B cell (primary cell): ENCODE data around the gene CARMIL1. TPM values are rescaled to one million over a fixed set of nuclear protein-coding genes. Genes with fewer than 3 reads are reported as not detected.
A peak's percentile ranks its signal among the peaks of the same experiment; 100 is the strongest.

ENCODE experiments used
- ATAC-seq: fragments of 200-7000 bp; cut with Tn5 transposase; one replicate; pipeline ENCODE4 v1.10.0; 2021; ENCODE audit warnings: low read depth, mild to moderate bottlenecking, moderate number of reproducible peaks, moderate library complexity
- CTCF ChIA-PET: fragments of 350-600 bp; sonication (Branson Sonifier 250); formaldehyde crosslinking; loops from one replicate; lab custom pipeline; 2021; ENCODE audit warnings: antibody characterized with exemption, inconsistent platforms; lab: Charles Lee
- POLR2A ChIA-PET: fragments of 350-600 bp; sonication (Branson Sonifier 250); formaldehyde crosslinking; loops from one replicate; lab custom pipeline; 2021; ENCODE audit warnings: antibody characterized with exemption; lab: Charles Lee
- DNase-seq: peaks from one replicate; pipeline ENCODE4 v3.0.0; 2013
- H2AFZ ChIP-seq: 2 replicates; pipeline ENCODE4 v1.6.1; 2012; ENCODE audit warnings: mild to moderate bottlenecking, low read depth, low read length; ENCODE audit not compliant: insufficient read depth, poor library complexity, severe bottlenecking
- H3K27ac ChIP-seq, 2 donors: 1 replicate in 1 of 2; 2 replicates in 1 of 2; pipeline ENCODE4 v1.5.1; 2012 to 2013; ENCODE audit warnings: low read length in 2 of 2, mild to moderate bottlenecking in 2 of 2, moderate library complexity in 1 of 2
- H3K27me3 ChIP-seq, 4 experiments: fragments of 200-600 bp in 1 of 4; sonication (generic) in 1 of 4; replicated peaks in 1 of 4; 1 replicate in 2 of 4; 2 replicates in 2 of 4; pipeline versions ENCODE4 v1.6.1 to v1.7.0; 2013 to 2016; ENCODE audit warnings: low read length in 3 of 4, mild to moderate bottlenecking in 2 of 4, mixed read lengths in 1 of 4, moderate library complexity in 1 of 4; ENCODE audit not compliant: insufficient read depth in 4 of 4, control insufficient read depth in 3 of 4; ENCODE audit errors: control extremely low read depth in 1 of 4
- H3K36me3 ChIP-seq, 2 experiments: replicated peaks in 1 of 2; 1 replicate in 1 of 2; 2 replicates in 1 of 2; pipeline versions ENCODE4 v1.6.1 to v1.7.1; 2013; ENCODE audit warnings: low read length in 1 of 2; ENCODE audit not compliant: insufficient read depth in 2 of 2, control insufficient read depth in 1 of 2; ENCODE audit errors: control extremely low read depth in 1 of 2, extremely low read depth in 1 of 2
- H3K4me1 ChIP-seq, 2 donors: fragments of 200-600 bp in 1 of 2; sonication (generic) in 1 of 2; 1 replicate in 1 of 2; 2 replicates in 1 of 2; pipeline versions ENCODE4 v1.5.1 to v1.6.1; 2013 to 2017; ENCODE audit warnings: low read length in 2 of 2; ENCODE audit not compliant: control insufficient read depth in 2 of 2, insufficient read depth in 2 of 2
- H3K4me2 ChIP-seq: replicated peaks from 2 replicates; pipeline ENCODE3; 2012; ENCODE audit warnings: mild to moderate bottlenecking, low read depth, low read length; ENCODE audit not compliant: poor library complexity, severe bottlenecking
- H3K4me3 ChIP-seq, 5 experiments: fragments of 200-600 bp in 1 of 5; sonication (generic) in 1 of 5; 1 replicate in 3 of 5; 2 replicates in 2 of 5; pipeline versions ENCODE4 v1.5.1 to v1.7.0; 2011 to 2016; ENCODE audit warnings: low read length in 4 of 5, mild to moderate bottlenecking in 4 of 5, low read depth in 2 of 5, control low read depth in 1 of 5, moderate library complexity in 1 of 5; ENCODE audit not compliant: insufficient read depth in 1 of 5; ENCODE audit errors: control extremely low read depth in 1 of 5, extremely low read depth in 1 of 5
- H3K79me2 ChIP-seq: fragments of 200-600 bp; sonication (generic); one replicate; pipeline ENCODE4 v1.6.0; 2016; ENCODE audit warnings: low read length; ENCODE audit not compliant: control insufficient read depth, insufficient read depth
- H3K9ac ChIP-seq: fragments of 200-600 bp; sonication (generic); 2 replicates; pipeline ENCODE4 v1.6.1; 2017; ENCODE audit warnings: mild to moderate bottlenecking, low read length, moderate library complexity
- H3K9me3 ChIP-seq, 3 donors: one replicate each; pipeline versions ENCODE4 v1.6.1 to v1.7.1; 2013; ENCODE audit warnings: low read length in 2 of 3; ENCODE audit not compliant: control insufficient read depth in 2 of 3, insufficient read depth in 1 of 3; ENCODE audit errors: control extremely low read depth in 1 of 3
- H4K20me1 ChIP-seq: 2 replicates; pipeline ENCODE4 v1.6.0; 2012; ENCODE audit warnings: mild to moderate bottlenecking, low read length; ENCODE audit not compliant: insufficient read depth, control insufficient read depth, poor library complexity, severe bottlenecking
- H3K27ac Mint-ChIP-seq: one replicate; pipeline ENCODE4 v1.8.0; 2021; ENCODE audit warnings: mixed read lengths
- H3K27me3 Mint-ChIP-seq: one replicate; pipeline ENCODE4 v1.8.0; 2021; ENCODE audit warnings: mixed read lengths
- H3K4me1 Mint-ChIP-seq: one replicate; pipeline ENCODE4 v1.8.0; 2021; ENCODE audit warnings: mixed read lengths
- H3K4me3 Mint-ChIP-seq: one replicate; pipeline ENCODE4 v1.8.0; 2021; ENCODE audit warnings: mixed read lengths
- H3K9me3 Mint-ChIP-seq: one replicate; pipeline ENCODE4 v1.8.0; 2022; ENCODE audit warnings: mixed read lengths; ENCODE audit not compliant: insufficient read depth
- CTCF ChIP-seq: fragments of 200-600 bp; IDR thresholded peaks from one replicate; pipeline ENCODE4 v1.8.0; 2022; ENCODE audit warnings: antibody characterized with exemption, mild to moderate bottlenecking
- EZH2 ChIP-seq: IDR thresholded peaks from 2 replicates; pipeline ENCODE4 v1.6.1; 2012; ENCODE audit warnings: borderline replicate concordance, low read depth, mild to moderate bottlenecking, moderate library complexity, low read length; ENCODE audit not compliant: insufficient read depth, poor library complexity, severe bottlenecking
- WGBS: methylation state at CpG from one replicate; pipeline ENCODE4 v1.1.5; 2013; ENCODE audit warnings: missing lambda C conversion rate; ENCODE audit not compliant: insufficient coverage; 5-methylcytosine and 5-hydroxymethylcytosine counted together
- intact Hi-C: fragments of 100-400 bp; cut with micrococcal nuclease; formaldehyde crosslinking; loops from one replicate; pipeline ENCODE4 v1.10.0; 2022
- polyA plus RNA-seq: library from polyadenylated mRNA; depleted of rRNA; stranded (reverse); fragments of >200 nt; gene quantifications from 2 replicates; pipeline ENCODE4 v1.2.3, GENCODE V29; 2012
- total RNA-seq, 2 donors: library from RNA; stranded (reverse); fragments of 120-200 nt in 1 of 2; gene quantifications; 1 replicate in 1 of 2; 2 replicates in 1 of 2; pipeline versions ENCODE4 v1.2.3 to v1.2.4, GENCODE V29; 2013 to 2022

Gene CARMIL1
- total and polyA plus RNA-seq, 2 donors (not counting 1 experiment from before 2014, with no cell fraction given): 7.5 to 11.0 TPM

- Histone ChIP-seq H3K4me1 (peaks cover 23 to 30% of the 10 kb centered on the region in 2 donors), H3K27ac (peak overlapping the region in 1 of 2 donors; percentile 66), H3K36me3 (no peaks in the 10 kb centered on the region), H4K20me1 (no peaks in the 10 kb centered on the region), H3K9ac (peak overlapping the region; percentile 79), H3K4me3 (peak overlapping the region; percentile 46 to 86 (median 83)), H3K4me2 (peak overlapping the region; percentile 95), H3K27me3 (no peaks in the 10 kb centered on the region), H3K79me2 (no peaks in the 10 kb centered on the region), H2AFZ (peak overlapping the region; percentile 89), H3K9me3 (no peaks in the 10 kb centered on the region)
- WGBS: 2% methylated on average over 24 of the region's 31 CpGs
- TF ChIP-seq CTCF (no peak), EZH2 (no peak)
- H3K9me3 Mint-ChIP-seq: no peaks in the 10 kb centered on the region
- POLR2A ChIA-PET: interaction anchor here (0.6 to 1.9 kb wide), 4 partner anchors 22 to 210 kb away, joined by 3 to 10 read pairs (median 6); no protein-coding TSS in a partner anchor
- DNase-seq (no peak), ATAC-seq (no peak)
- H3K4me1 Mint-ChIP-seq: peaks cover 34% of the 10 kb centered on the region
- H3K27ac Mint-ChIP-seq: peak overlapping the region; percentile 64
- intact Hi-C loops: loop anchor here (1.0 to 2.0 kb wide), 3 partner anchors 21 to 210 kb away; no protein-coding TSS in a partner anchor
- H3K4me3 Mint-ChIP-seq: peak overlapping the region; percentile 96
- CTCF ChIA-PET: interaction anchor here (0.7 to 8.6 kb wide), 19 partner anchors 8 to 663 kb away, joined by 3 to 212 read pairs (median 8); no protein-coding TSS in a partner anchor
- no peaks in the 10 kb centered on the region for H3K27me3 Mint-ChIP-seq
These were observed 672 bp downstream of the CARMIL1 start for GRCh38 chr6:25279748-25280343.
